H1 (cell line): Measurements from ENCODE around the gene FGF3.

Experiments used
- CTCF ChIP-seq, 3 experiments: IDR thresholded peaks; 1 replicate in 2 of 3; 2 replicates in 1 of 3; pipeline versions ENCODE4 v1.5.1 to v1.6.1; 2011; ENCODE audit warnings: low read length in 3 of 3, mild to moderate bottlenecking in 3 of 3, inconsistent platforms in 2 of 3, low read depth in 1 of 3, moderate library complexity in 1 of 3; ENCODE audit not compliant: insufficient read depth in 1 of 3; ENCODE audit errors: control extremely low read depth in 1 of 3
- EZH2 ChIP-seq: fragments of 200-600 bp; sonication (generic); IDR thresholded peaks from 2 replicates; pipeline ENCODE4 v1.7.1; 2012; ENCODE audit warnings: low read depth, mild to moderate bottlenecking, moderate library complexity, low read length, inconsistent platforms; ENCODE audit not compliant: severe bottlenecking
- MAFK ChIP-seq: IDR thresholded peaks from 2 replicates; pipeline ENCODE4 v1.6.1; 2012; ENCODE audit warnings: low read depth, mild to moderate bottlenecking, improper control_type of control experiment, low read length
- POLR2AphosphoS5 ChIP-seq: IDR thresholded peaks from 2 replicates; pipeline ENCODE4 v1.6.1; 2011; ENCODE audit warnings: low read depth, low read length

- no peak for TF ChIP-seq CTCF (IDR thresholded peaks at IDR 0.05; ENCODE audit: control extremely low read depth in 1 of 3, insufficient read depth in 1 of 3, low read depth in 1 of 3, low read length in 3 of 3)
- TF ChIP-seq POLR2AphosphoS5 = no peak
- no peak for TF ChIP-seq MAFK
- TF ChIP-seq EZH2 = no peak
Measured at GRCh38 chr11:69828276-69828970, 9.2 kb upstream of the FGF3 start.
